ENCODE results near the gene MAPKAPK3.

The MAPKAPK3 gene

DNA sequence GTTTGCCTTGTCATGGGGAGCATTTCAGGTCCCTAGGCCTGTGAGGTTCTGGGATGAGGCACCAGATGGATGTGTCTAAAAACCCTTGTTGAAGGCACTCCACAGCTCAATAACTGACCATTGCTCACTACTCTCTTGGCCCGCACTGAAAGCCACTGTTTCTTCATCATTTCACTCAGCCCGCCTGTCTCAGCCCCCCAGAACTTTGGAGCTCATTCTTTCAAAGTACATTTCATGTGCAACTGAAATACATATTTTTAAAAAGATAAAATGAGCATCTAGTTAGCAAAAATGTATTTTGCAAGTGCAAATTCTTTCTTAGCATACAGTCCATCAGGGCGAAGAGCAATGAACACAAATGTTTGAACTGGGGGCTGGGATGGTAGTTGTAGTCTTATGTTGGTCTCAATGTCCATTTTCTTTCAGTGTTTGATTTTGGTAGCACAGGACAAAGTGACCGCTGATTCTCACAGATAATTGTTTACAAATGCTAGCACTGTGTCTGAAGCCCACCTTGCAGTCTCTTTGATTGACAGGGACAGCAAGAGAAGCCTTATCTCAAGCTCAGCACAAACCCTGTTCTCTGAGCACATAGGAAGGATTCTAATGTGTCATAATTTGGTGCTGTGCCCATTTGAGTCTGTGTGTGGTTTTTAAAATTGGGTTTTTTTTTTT lies 28.1 kb upstream of the MAPKAPK3 start:
- H3K9me3 ChIP-seq (ENCODE audit: insufficient read depth, low read length): no peaks in the 10 kb centered on the region
- peaks cover 17% of the 10 kb centered on the region for H3K36me3 ChIP-seq (ENCODE audit: insufficient read depth, insufficient read length, low read length)
- no peak overlapping the region for H3K9ac ChIP-seq (ENCODE audit: insufficient read length, low read depth)
- H3K27me3 ChIP-seq (ENCODE audit: insufficient read depth, insufficient read length): no peaks in the 10 kb centered on the region
- no peak for TF ChIP-seq SUZ12 (IDR thresholded peaks at IDR 0.05; ENCODE audit: extremely low read depth, insufficient read depth, insufficient read length)
- no peak for TF ChIP-seq YY1 (IDR thresholded peaks at IDR 0.05; ENCODE audit: insufficient read depth, insufficient read length)
- TF ChIP-seq ZNF274 (IDR thresholded peaks at IDR 0.05; ENCODE audit: low read depth, low read length): no peak
- H3K4me1 ChIP-seq (ENCODE audit: insufficient read depth, insufficient read length): peaks cover 16% of the 10 kb centered on the region
- DNase-seq (ENCODE audit: low read depth, low spot score): no peak
- no peak overlapping the region for H3K4me3 ChIP-seq (ENCODE audit: insufficient read length, low read depth)

DNA sequence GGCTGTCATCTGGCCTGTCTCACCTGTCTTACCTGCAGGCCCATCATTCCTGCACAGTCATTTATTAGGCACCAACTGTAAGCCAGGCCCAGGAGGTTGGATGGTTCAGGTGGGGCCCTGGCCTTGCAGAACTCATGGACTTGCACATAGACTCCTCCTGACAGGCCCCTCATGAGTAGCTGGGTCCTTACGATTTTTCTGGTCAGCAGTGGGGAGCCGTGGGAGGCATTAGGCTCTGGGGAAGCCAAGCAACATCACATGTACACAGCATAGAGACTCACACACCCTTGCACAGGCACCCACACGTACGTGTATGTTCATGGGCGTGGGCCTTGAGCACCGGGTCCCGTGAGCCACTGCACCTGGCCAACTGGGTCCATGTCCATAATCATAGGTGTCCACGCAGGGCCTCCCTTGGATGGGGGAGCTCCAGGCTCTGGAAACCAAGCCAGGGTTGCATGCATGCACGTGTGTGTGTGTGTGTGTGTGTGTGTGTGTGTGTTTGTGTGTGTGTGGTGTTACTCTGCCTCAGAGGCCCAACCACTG lies 25.7 kb upstream of the MAPKAPK3 start:
- Histone ChIP-seq H3K9me3 (ENCODE audit: insufficient read depth, low read length) (no peaks in the 10 kb centered on the region), H3K27me3 (ENCODE audit: insufficient read depth, insufficient read length) (no peaks in the 10 kb centered on the region), H3K36me3 (ENCODE audit: insufficient read depth, insufficient read length, low read length) (no peaks in the 10 kb centered on the region), H3K9ac (ENCODE audit: insufficient read length, low read depth) (no peak overlapping the region), H3K4me3 (ENCODE audit: insufficient read length, low read depth) (no peak overlapping the region), H3K4me1 (ENCODE audit: insufficient read depth, insufficient read length) (peaks cover 14% of the 10 kb centered on the region)
- no peak for TF ChIP-seq SUZ12 (IDR thresholded peaks at IDR 0.05; ENCODE audit: extremely low read depth, insufficient read depth, insufficient read length)
- TF ChIP-seq YY1 (IDR thresholded peaks at IDR 0.05; ENCODE audit: insufficient read depth, insufficient read length): no peak
- no peak for TF ChIP-seq ZNF274 (IDR thresholded peaks at IDR 0.05; ENCODE audit: low read depth, low read length)
- DNase-seq (ENCODE audit: low read depth, low spot score): no peak

GRCh38 chr3:50592568-50592967 lies 24.4 kb upstream of the MAPKAPK3 start:
- H3K4me3 ChIP-seq (ENCODE audit: insufficient read length, low read depth): no peak overlapping the region
- H3K27me3 ChIP-seq (ENCODE audit: insufficient read depth, insufficient read length): no peaks in the 10 kb centered on the region
- H3K4me1 ChIP-seq (ENCODE audit: insufficient read depth, insufficient read length): peaks cover 14% of the 10 kb centered on the region
- DNase-seq (ENCODE audit: low read depth, low spot score): no peak
- no peaks in the 10 kb centered on the region for H3K36me3 ChIP-seq (ENCODE audit: insufficient read depth, insufficient read length, low read length)
- H3K9me3 ChIP-seq (ENCODE audit: insufficient read depth, low read length): no peaks in the 10 kb centered on the region
- no peak overlapping the region for H3K9ac ChIP-seq (ENCODE audit: insufficient read length, low read depth)
- TF ChIP-seq YY1 (IDR thresholded peaks at IDR 0.05; ENCODE audit: insufficient read depth, insufficient read length) (no peak), ZNF274 (IDR thresholded peaks at IDR 0.05; ENCODE audit: low read depth, low read length) (no peak), SUZ12 (IDR thresholded peaks at IDR 0.05; ENCODE audit: extremely low read depth, insufficient read depth, insufficient read length) (no peak)

DNA sequence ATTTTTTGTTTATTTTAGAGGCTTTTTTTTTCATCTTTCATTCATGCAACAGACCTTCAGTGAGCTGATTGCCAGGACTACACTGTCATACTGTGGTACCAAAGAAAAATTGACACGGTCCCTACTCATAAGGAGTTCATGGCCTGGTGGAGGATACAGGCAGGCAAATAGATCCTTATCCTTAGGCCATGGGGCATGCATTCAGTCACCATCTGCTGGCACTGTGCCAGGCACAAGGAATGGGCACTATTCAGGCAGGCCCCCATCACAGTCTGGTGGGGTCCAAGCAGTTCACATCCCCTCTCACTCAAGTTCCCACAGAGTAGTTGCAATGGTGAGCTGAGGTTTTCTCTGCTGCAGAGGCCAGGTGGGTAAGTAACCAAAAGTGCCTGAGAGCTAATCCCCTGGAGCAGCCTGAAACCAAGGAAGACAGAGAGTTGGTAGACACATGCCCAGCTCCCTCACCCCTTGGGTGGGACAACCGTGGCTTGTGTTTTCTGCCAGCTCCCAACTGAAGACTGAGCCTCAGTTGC lies 22.6 kb upstream of the MAPKAPK3 start:
- Histone ChIP-seq H3K9me3 (ENCODE audit: insufficient read depth, low read length) (no peaks in the 10 kb centered on the region), H3K9ac (ENCODE audit: insufficient read length, low read depth) (no peak overlapping the region), H3K4me1 (ENCODE audit: insufficient read depth, insufficient read length) (peaks cover 14% of the 10 kb centered on the region), H3K27me3 (ENCODE audit: insufficient read depth, insufficient read length) (no peaks in the 10 kb centered on the region), H3K4me3 (ENCODE audit: insufficient read length, low read depth) (no peak overlapping the region), H3K36me3 (ENCODE audit: insufficient read depth, insufficient read length, low read length) (no peaks in the 10 kb centered on the region)
- no peak for DNase-seq (ENCODE audit: low read depth, low spot score)
- no peak for TF ChIP-seq ZNF274 (IDR thresholded peaks at IDR 0.05; ENCODE audit: low read depth, low read length)
- no peak for TF ChIP-seq YY1 (IDR thresholded peaks at IDR 0.05; ENCODE audit: insufficient read depth, insufficient read length)
- TF ChIP-seq SUZ12 (IDR thresholded peaks at IDR 0.05; ENCODE audit: extremely low read depth, insufficient read depth, insufficient read length): no peak

DNA sequence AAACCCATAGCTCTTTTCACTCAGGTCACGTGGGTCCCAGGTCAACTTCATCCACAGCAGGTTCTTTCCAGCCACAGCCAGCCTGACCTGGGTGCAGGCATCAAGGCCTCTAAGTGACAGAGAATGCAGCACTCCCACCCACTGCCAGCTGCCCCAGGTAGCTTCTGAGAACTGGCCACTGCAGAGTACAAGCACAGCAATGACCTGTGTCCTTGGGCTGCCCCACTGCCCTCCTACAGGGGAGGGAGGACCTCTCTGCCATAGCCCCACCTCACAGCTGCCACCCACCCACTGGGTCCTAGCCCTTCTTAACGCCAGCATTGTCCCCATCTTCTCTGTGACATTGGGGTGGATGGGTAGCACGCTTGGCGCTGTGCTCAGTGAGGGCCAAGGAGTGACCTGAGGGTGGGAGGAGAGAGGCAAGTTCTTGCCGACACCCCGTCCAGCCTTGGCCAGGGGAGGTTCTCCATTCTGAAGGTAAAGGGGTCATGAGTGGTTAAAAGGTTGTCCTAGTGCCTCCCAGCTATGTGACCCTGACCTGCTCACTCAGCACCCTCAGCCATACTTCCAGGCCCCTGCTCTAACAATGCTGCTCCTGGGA lies 17.7 kb upstream of the MAPKAPK3 start:
- H3K27me3 ChIP-seq (ENCODE audit: insufficient read depth, insufficient read length): no peaks in the 10 kb centered on the region
- H3K9ac ChIP-seq (ENCODE audit: insufficient read length, low read depth): no peak overlapping the region
- no peak for TF ChIP-seq ZNF274 (IDR thresholded peaks at IDR 0.05; ENCODE audit: low read depth, low read length)
- TF ChIP-seq YY1 (IDR thresholded peaks at IDR 0.05; ENCODE audit: insufficient read depth, insufficient read length): no peak
- no peak for TF ChIP-seq SUZ12 (IDR thresholded peaks at IDR 0.05; ENCODE audit: extremely low read depth, insufficient read depth, insufficient read length)
- H3K36me3 ChIP-seq (ENCODE audit: insufficient read depth, insufficient read length, low read length): no peaks in the 10 kb centered on the region
- no peak overlapping the region for H3K4me3 ChIP-seq (ENCODE audit: insufficient read length, low read depth)
- no peak for DNase-seq (ENCODE audit: low read depth, low spot score)
- peaks cover 14% of the 10 kb centered on the region for H3K4me1 ChIP-seq (ENCODE audit: insufficient read depth, insufficient read length)
- no peaks in the 10 kb centered on the region for H3K9me3 ChIP-seq (ENCODE audit: insufficient read depth, low read length)

DNA sequence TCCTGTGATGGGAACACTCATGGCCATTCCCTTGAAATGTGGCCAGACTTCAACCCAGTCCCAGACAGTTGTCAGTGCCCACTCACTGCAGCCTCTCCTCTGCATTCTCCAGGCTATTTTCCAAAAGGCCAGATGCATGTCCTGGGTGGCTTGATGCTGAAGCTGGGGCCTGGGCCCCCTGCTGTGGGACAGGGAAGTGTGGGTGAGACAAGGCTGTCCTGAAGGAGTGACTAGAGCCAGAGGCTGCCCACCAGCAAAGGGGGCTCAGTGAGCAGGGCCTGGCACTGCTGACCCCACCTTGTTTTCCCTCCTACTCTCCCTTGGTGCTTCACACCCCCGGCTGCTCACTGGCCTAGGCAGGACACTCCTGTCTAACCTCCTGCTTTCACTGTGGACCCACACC lies 17.2 kb upstream of the MAPKAPK3 start:
- no peaks in the 10 kb centered on the region for H3K27me3 ChIP-seq (ENCODE audit: insufficient read depth, insufficient read length)
- peaks cover 14% of the 10 kb centered on the region for H3K4me1 ChIP-seq (ENCODE audit: insufficient read depth, insufficient read length)
- DNase-seq (ENCODE audit: low read depth, low spot score): no peak
- no peak for TF ChIP-seq YY1 (IDR thresholded peaks at IDR 0.05; ENCODE audit: insufficient read depth, insufficient read length)
- TF ChIP-seq ZNF274 (IDR thresholded peaks at IDR 0.05; ENCODE audit: low read depth, low read length): no peak
- no peak for TF ChIP-seq SUZ12 (IDR thresholded peaks at IDR 0.05; ENCODE audit: extremely low read depth, insufficient read depth, insufficient read length)
- H3K9me3 ChIP-seq (ENCODE audit: insufficient read depth, low read length): no peaks in the 10 kb centered on the region
- no peak overlapping the region for H3K4me3 ChIP-seq (ENCODE audit: insufficient read length, low read depth)
- H3K9ac ChIP-seq (ENCODE audit: insufficient read length, low read depth): peak overlapping the region; percentile 2
- H3K36me3 ChIP-seq (ENCODE audit: insufficient read depth, insufficient read length, low read length): no peaks in the 10 kb centered on the region

DNA sequence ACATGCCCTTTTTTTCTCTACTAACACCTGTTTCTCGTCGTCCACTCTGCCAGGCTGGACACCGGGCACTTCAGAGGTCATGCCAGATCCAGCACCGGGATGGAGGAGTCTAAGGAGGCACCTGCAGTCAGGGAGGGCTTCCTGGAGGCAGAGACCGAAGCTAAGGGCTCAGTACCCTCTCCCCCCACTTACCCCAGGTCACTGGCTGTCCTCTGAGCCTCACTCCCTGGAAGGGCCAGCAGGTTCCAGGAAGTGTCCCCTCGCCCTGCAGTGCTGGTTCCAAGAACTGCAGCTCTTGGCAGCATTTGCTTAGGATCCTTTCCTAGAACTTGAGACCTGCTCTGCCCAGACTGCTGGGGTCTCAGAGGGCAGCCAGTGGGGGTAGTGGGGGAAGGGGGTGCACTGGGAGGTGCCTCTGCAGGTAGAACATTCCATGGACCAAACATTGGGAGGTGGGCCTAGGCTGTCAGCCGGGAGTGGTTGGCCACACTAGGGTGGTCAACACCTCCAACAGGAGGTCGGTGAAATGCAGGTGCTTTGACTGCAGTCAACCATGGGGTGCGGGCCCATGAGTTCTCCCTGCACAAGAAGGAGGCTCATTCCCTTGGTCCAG lies 16.7 kb upstream of the MAPKAPK3 start:
- Histone ChIP-seq H3K36me3 (ENCODE audit: insufficient read depth, insufficient read length, low read length) (no peaks in the 10 kb centered on the region), H3K4me3 (ENCODE audit: insufficient read length, low read depth) (no peak overlapping the region), H3K27me3 (ENCODE audit: insufficient read depth, insufficient read length) (no peaks in the 10 kb centered on the region), H3K9ac (ENCODE audit: insufficient read length, low read depth) (no peak overlapping the region), H3K9me3 (ENCODE audit: insufficient read depth, low read length) (no peaks in the 10 kb centered on the region), H3K4me1 (ENCODE audit: insufficient read depth, insufficient read length) (peaks cover 14% of the 10 kb centered on the region)
- DNase-seq (ENCODE audit: low read depth, low spot score): no peak
- no peak for TF ChIP-seq YY1 (IDR thresholded peaks at IDR 0.05; ENCODE audit: insufficient read depth, insufficient read length)
